Neural crest cell (in vitro differentiated cells): ENCODE results near the gene ZNF71. TPM values are rescaled to one million over a fixed set of nuclear protein-coding genes. Genes with fewer than 3 reads are reported as not detected.

ENCODE experiments used
- DNase-seq: peaks from one replicate; pipeline ENCODE4 v3.0.0; 2021; ENCODE audit warnings: low read depth, mixed read lengths, low spot score
- H3K27ac Mint-ChIP-seq: one replicate; pipeline ENCODE4 v1.8.0; 2021; ENCODE audit warnings: mild to moderate bottlenecking, mixed read lengths; ENCODE audit not compliant: unreplicated experiment
- H3K27me3 Mint-ChIP-seq: 2 replicates; pipeline ENCODE4 v1.8.0; 2021; ENCODE audit warnings: low read depth, mild to moderate bottlenecking, mixed read lengths
- H3K36me3 Mint-ChIP-seq: 2 replicates; pipeline ENCODE4 v1.8.0; 2021; ENCODE audit warnings: low read depth, mild to moderate bottlenecking, mixed read lengths
- H3K4me1 Mint-ChIP-seq: 2 replicates; pipeline ENCODE4 v1.8.0; 2021; ENCODE audit warnings: mixed read lengths
- H3K4me3 Mint-ChIP-seq: one replicate; pipeline ENCODE4 v1.8.0; 2021; ENCODE audit warnings: mild to moderate bottlenecking, mixed read lengths
- H3K9me3 Mint-ChIP-seq: 2 replicates; pipeline ENCODE4 v1.8.0; 2021; ENCODE audit warnings: mixed read lengths
- total RNA-seq: library from RNA; stranded (reverse); gene quantifications from 2 replicates; pipeline ENCODE4 v1.2.1, GENCODE V29; 2021
- TF ChIP-seq, protein P1 (sequence below): fragments of 200-600 bp; sonication (generic); conservative IDR thresholded peaks from 2 replicates; pipeline ENCODE4 v1.5.0; 2021; ENCODE audit warnings: antibody characterized with exemption, mild to moderate bottlenecking

ZNF71 gene
- total RNA-seq, 1 donor from 2014 or later = 21.7 TPM

DNA sequence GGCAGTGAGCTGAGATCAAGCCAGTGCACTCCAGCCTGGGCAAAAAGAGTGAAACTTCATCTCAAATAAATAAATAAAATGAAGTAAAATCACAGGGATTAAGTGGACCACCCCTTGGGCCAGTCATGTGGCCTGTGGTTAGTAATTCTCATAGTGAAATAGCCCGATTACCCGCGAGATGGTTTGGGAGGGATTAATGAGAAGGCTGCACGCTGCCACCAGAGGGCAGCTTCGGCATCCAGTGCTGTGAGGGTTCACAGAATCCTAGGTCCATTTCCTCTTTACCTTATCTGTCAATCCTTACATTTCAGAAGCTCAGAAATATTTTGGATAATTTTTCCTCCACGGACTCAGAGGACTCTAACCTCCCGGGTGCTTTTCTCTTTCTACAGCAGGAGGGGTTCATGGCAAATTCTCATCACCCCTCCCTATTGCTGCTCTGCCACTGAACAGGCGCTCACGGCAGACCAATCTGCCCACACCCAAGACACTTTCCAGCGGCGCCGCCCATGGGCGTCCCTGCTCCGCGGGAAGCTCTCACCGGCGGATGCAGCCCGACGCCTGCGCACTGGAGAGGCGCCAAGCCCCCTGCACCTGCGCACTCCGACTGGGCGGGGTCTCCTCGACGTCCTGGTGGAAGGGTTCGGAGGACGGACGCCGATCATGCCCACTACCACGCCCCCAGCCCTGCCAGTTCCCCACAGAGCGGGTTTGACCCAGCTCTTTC lies 65.4 kb downstream of the ZNF71 start:
- H3K9me3 Mint-ChIP-seq = peaks cover 8% of the 10 kb centered on the region

DNA sequence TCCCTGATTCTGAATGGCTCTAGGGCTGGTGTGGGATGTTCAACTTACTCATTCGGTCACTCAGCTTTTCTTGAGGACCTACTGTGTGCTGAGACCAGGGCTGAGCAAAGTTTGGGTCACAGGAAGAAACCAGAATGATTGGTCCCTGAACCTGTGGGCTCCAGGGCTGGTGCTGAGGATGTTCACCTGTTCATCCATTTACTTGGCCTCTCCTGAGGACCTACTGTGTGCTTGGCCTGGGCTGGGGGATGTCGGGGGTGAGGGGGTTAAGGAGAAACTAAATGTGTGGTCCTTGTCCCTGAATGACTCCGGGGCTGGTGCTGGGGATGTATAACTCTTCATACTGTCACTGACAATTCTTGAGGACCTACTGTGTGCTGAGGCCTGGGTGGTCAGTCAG lies 66.1 kb downstream of the ZNF71 start:
- H3K9me3 Mint-ChIP-seq = peaks cover 6% of the 10 kb centered on the region
- H3K4me3 Mint-ChIP-seq = no peak overlapping the region
- TF ChIP-seq, protein P1, sequence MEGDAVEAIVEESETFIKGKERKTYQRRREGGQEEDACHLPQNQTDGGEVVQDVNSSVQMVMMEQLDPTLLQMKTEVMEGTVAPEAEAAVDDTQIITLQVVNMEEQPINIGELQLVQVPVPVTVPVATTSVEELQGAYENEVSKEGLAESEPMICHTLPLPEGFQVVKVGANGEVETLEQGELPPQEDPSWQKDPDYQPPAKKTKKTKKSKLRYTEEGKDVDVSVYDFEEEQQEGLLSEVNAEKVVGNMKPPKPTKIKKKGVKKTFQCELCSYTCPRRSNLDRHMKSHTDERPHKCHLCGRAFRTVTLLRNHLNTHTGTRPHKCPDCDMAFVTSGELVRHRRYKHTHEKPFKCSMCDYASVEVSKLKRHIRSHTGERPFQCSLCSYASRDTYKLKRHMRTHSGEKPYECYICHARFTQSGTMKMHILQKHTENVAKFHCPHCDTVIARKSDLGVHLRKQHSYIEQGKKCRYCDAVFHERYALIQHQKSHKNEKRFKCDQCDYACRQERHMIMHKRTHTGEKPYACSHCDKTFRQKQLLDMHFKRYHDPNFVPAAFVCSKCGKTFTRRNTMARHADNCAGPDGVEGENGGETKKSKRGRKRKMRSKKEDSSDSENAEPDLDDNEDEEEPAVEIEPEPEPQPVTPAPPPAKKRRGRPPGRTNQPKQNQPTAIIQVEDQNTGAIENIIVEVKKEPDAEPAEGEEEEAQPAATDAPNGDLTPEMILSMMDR = no peak
- H3K4me1 Mint-ChIP-seq = no peaks in the 10 kb centered on the region
- DNase-seq = no peak
- peaks cover 3% of the 10 kb centered on the region for H3K36me3 Mint-ChIP-seq
- H3K27me3 Mint-ChIP-seq = no peaks in the 10 kb centered on the region
- H3K27ac Mint-ChIP-seq = no peak overlapping the region

More for the DNA sequence above, 65.4 kb downstream of the ZNF71 start:
- Mint-ChIP-seq H3K27ac (no peak overlapping the region), H3K27me3 (no peaks in the 10 kb centered on the region), H3K4me1 (no peaks in the 10 kb centered on the region), H3K36me3 (peaks cover 3% of the 10 kb centered on the region), H3K4me3 (no peak overlapping the region)
- TF ChIP-seq, protein P1 = no peak
- no peak for DNase-seq

DNA sequence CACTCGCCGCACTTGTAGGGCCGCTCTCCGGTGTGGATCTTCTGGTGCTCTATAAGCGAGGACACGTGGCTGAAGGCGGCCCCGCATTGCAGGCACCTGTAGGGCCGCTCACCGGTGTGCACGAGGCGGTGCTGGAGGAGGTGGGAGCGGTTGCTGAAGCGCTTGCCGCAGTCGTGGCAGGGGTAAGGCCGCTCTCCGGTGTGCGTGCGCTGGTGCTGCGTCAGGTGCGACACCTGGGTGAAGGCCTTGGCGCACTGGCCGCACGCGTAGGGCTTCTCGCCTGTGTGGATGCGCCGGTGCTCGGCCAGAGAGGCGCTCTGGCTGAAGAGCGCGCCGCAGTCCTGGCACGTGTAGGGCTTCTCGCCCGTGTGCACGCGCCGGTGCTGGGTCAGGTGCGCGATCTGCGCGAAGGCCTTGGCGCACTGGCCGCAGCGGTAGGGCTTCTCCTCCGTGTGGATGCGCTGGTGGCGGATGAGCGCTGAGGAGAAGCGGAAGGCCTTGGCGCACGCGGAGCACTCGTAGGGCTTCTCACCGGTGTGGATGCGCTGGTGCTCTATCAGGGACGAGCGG lies 68.9 kb downstream of the ZNF71 start:
- Mint-ChIP-seq H3K9me3 (peaks cover 3% of the 10 kb centered on the region), H3K27ac (no peak overlapping the region), H3K4me1 (no peaks in the 10 kb centered on the region), H3K4me3 (no peak overlapping the region), H3K27me3 (no peaks in the 10 kb centered on the region), H3K36me3 (peaks cover 5% of the 10 kb centered on the region)
- TF ChIP-seq, protein P1 = no peak
- no peak for DNase-seq

DNA sequence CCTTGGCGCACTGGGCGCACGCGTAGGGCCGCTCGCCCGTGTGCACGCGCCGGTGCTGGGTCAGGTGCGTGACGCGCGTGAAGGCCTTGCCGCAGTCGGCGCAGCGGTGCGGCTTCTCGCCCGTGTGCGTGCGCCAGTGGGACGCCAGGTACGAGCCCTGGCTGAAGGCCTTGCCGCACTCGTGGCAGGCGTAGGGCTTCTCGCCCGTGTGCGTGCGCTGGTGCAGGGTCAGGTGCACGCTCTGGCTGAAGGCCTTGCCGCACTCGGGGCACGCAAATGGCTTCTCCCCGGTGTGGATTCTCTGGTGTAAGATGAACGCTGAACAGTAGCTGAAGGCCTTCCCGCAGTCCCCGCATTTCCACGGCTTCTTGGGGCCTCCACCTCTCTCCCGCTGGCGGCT lies 69.4 kb downstream of the ZNF71 start:
- TF ChIP-seq, protein P1 = no peak
- Mint-ChIP-seq H3K9me3 (no peaks in the 10 kb centered on the region), H3K4me3 (no peak overlapping the region), H3K4me1 (no peaks in the 10 kb centered on the region), H3K27me3 (no peaks in the 10 kb centered on the region), H3K36me3 (peaks cover 3% of the 10 kb centered on the region), H3K27ac (no peak overlapping the region)
- no peak for DNase-seq

DNA sequence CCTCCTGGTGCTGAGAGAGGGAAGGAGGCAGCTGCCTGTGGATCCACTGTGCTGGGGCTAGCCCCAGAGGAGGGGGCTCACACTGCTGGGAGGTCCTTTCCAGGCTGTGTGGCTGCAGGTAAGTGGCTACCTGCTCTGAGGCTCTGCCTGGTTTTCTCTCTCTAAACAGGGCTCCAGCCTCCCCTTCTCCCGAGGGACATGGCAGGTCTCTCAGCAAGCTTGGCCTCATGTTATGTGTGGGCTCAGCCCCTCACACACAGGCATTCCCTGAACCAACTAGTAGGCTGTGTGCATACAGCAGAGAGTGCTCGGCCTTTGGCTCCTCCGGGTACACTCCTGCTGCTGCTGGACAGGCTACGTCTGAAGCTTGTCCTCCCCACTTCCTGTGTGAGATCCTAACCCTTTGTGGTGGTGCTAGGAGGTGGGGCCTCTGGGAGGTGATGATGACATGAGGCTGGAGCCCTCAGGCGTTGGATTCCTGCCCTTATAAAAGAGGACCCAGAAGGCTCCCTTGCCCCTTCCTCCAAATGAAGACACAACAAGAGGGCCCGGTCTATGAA lies 72.3 kb downstream of the ZNF71 start:
- H3K36me3 Mint-ChIP-seq = peaks cover 5% of the 10 kb centered on the region
- H3K4me1 Mint-ChIP-seq = no peaks in the 10 kb centered on the region
- no peak overlapping the region for H3K4me3 Mint-ChIP-seq
- no peak for DNase-seq
- TF ChIP-seq, protein P1 = no peak
- no peak overlapping the region for H3K27ac Mint-ChIP-seq
- H3K9me3 Mint-ChIP-seq = peaks cover 3% of the 10 kb centered on the region
- H3K27me3 Mint-ChIP-seq = no peaks in the 10 kb centered on the region
